Measurements from ENCODE around the gene CBX6.

- TF ChIP-seq CTCF (IDR thresholded peaks at IDR 0.05): no peak
- peak; percentile 68 to 77 for TF ChIP-seq POLR2A (IDR thresholded peaks at IDR 0.05)
Observed at GRCh38 chr22:38843657-38844314, 28.2 kb downstream of the CBX6 start, which contains the start of gene NPTXR.

All from adrenal gland (tissue), 5 donors.